Activated CD4-positive, alpha-beta T cell treated with anti-CD3 and anti-CD28 coated beads, Interleukin-2, amount 10 ng/mL, durations not matched to agents 7 days and 5 days (primary cell): ENCODE data around the gene GSTT4. TPM values are rescaled to one million over a fixed set of nuclear protein-coding genes. Genes with fewer than 3 reads are reported as not detected.
"Not testable (repeated sequence)": the region's sequence is repeated elsewhere in the genome, so short reads cannot be mapped to it uniquely, and the experiment has no call there.

Experiments
- CTCF ChIA-PET: fragments of 350-600 bp; sonication (Branson Sonifier 250); formaldehyde crosslinking; loops from one replicate; lab custom pipeline; 2021; ENCODE audit warnings: antibody characterized with exemption; lab: Charles Lee
- POLR2A ChIA-PET: fragments of 350-600 bp; sonication (Branson Sonifier 250); formaldehyde crosslinking; loops from one replicate; lab custom pipeline; 2021; ENCODE audit warnings: antibody characterized with exemption; lab: Charles Lee
- DNase-seq: peaks from one replicate; pipeline ENCODE4 v3.0.0-alpha.2; 2020
- H3K27ac Mint-ChIP-seq: one replicate; pipeline ENCODE4 v1.8.0; 2021; ENCODE audit warnings: mild to moderate bottlenecking, moderate library complexity, mixed read lengths
- H3K27me3 Mint-ChIP-seq: one replicate; pipeline ENCODE4 v1.8.0; 2021; ENCODE audit warnings: mixed read lengths
- H3K36me3 Mint-ChIP-seq: one replicate; pipeline ENCODE4 v1.8.0; 2021; ENCODE audit warnings: low read depth, mixed read lengths
- H3K4me1 Mint-ChIP-seq: one replicate; pipeline ENCODE4 v1.8.0; 2021; ENCODE audit warnings: mixed read lengths
- H3K4me3 Mint-ChIP-seq: one replicate; pipeline ENCODE4 v1.8.0; 2021; ENCODE audit warnings: mild to moderate bottlenecking, moderate library complexity, mixed read lengths
- H3K9me3 Mint-ChIP-seq: one replicate; pipeline ENCODE4 v1.8.0; 2021; ENCODE audit warnings: mixed read lengths
- total RNA-seq, 2 experiments: library from RNA; stranded (reverse); gene quantifications; one replicate each; pipeline ENCODE4 v1.2.3, GENCODE V29; 2021

Gene GSTT4
- total RNA-seq, 2 experiments from 2014 or later, result not detected

GRCh38 chr22:23954193-23954990 is 50.9 kb downstream of the GSTT4 start:
- H3K27me3 Mint-ChIP-seq, POLR2A ChIA-PET, H3K36me3 Mint-ChIP-seq, H3K27ac Mint-ChIP-seq, H3K4me3 Mint-ChIP-seq, DNase-seq, H3K9me3 Mint-ChIP-seq, CTCF ChIA-PET, H3K4me1 Mint-ChIP-seq: not testable (repeated sequence)

GRCh38 chr22:23953485-23953884 is 51.8 kb downstream of the GSTT4 start:
- H3K4me1 Mint-ChIP-seq, H3K27ac Mint-ChIP-seq, CTCF ChIA-PET, DNase-seq, H3K9me3 Mint-ChIP-seq, H3K27me3 Mint-ChIP-seq, H3K36me3 Mint-ChIP-seq, POLR2A ChIA-PET, H3K4me3 Mint-ChIP-seq: not testable (repeated sequence)

- DNase-seq, H3K27me3 Mint-ChIP-seq, H3K4me1 Mint-ChIP-seq, CTCF ChIA-PET, H3K9me3 Mint-ChIP-seq, H3K4me3 Mint-ChIP-seq, POLR2A ChIA-PET, H3K36me3 Mint-ChIP-seq, H3K27ac Mint-ChIP-seq: not testable (repeated sequence)
Observed at GRCh38 chr22:23952794-23953405, 52.4 kb downstream of the GSTT4 start.

GRCh38 chr22:23951383-23951782 is 53.9 kb downstream of the GSTT4 start:
- not testable (repeated sequence) for H3K4me1 Mint-ChIP-seq

GRCh38 chr22:23949764-23950163 is 55.5 kb downstream of the GSTT4 start:
- H3K4me3 Mint-ChIP-seq, H3K4me1 Mint-ChIP-seq, H3K36me3 Mint-ChIP-seq, CTCF ChIA-PET, DNase-seq, H3K27me3 Mint-ChIP-seq, POLR2A ChIA-PET, H3K9me3 Mint-ChIP-seq, H3K27ac Mint-ChIP-seq: not testable (repeated sequence)

More at GRCh38 chr22:23951383-23951782, 53.9 kb downstream of the GSTT4 start:
- DNase-seq, CTCF ChIA-PET, H3K27ac Mint-ChIP-seq, H3K9me3 Mint-ChIP-seq, H3K27me3 Mint-ChIP-seq, H3K4me3 Mint-ChIP-seq, H3K36me3 Mint-ChIP-seq, POLR2A ChIA-PET: not testable (repeated sequence)

Other genes with a start within 250 kb of the GSTT4 start
- gene C22orf15, start 242.5 kb downstream of the GSTT4 start, total RNA-seq, result 1 to 10 TPM in 1 of 2 experiments, under 1 TPM in 1; 0.99 to 1.3 TPM
- 10 to 100 TPM; 44.6 to 55.4 TPM for gene CHCHD10, start 237.5 kb downstream of the GSTT4 start, total RNA-seq
- gene MMP11, start 232.6 kb downstream of the GSTT4 start, total RNA-seq, result under 1 TPM; 0.27 to 0.50 TPM
- 10 to 100 TPM; 91.4 to 92.6 TPM for gene SMARCB1, start 218.5 kb downstream of the GSTT4 start, total RNA-seq
- gene DERL3, start 166.4 kb downstream of the GSTT4 start, total RNA-seq, result 1 to 10 TPM; 9.0 to 9.9 TPM
- gene SLC2A11, start 147.6 kb downstream of the GSTT4 start, total RNA-seq, result 1 to 10 TPM; 7.8 to 8.8 TPM
- 100 to 1,000 TPM; 716 to 730 TPM for gene MIF, start 111.1 kb downstream of the GSTT4 start, total RNA-seq
- not detected for gene GSTT2B, start 44.3 kb downstream of the GSTT4 start, total RNA-seq
- 1 to 10 TPM; 3.3 to 3.4 TPM for gene DDTL, start 38.6 kb downstream of the GSTT4 start, total RNA-seq
- 100 to 1,000 TPM; 117 to 129 TPM for gene DDT, start 31.0 kb downstream of the GSTT4 start, total RNA-seq
- not detected for gene GSTT2, start 25.3 kb downstream of the GSTT4 start, total RNA-seq
- 100 to 1,000 TPM; 112 to 124 TPM for gene CABIN1, start 5.9 kb upstream of the GSTT4 start, total RNA-seq
- 1 to 10 TPM; 1.0 to 1.1 TPM for gene SUSD2, start 176.0 kb upstream of the GSTT4 start, total RNA-seq
- gene GGT5, start 239.6 kb upstream of the GSTT4 start, total RNA-seq, result under 1 TPM; 0.10 to 0.35 TPM